Heart left ventricle (tissue), 13 donors: Measurements from ENCODE around the gene SMDT1.

Experiments used
- POLR2A ChIP-seq, 2 donors: fragments of 450-650 bp; IDR thresholded peaks; one replicate each; pipeline ENCODE4 v1.6.1; 2017; ENCODE audit warnings: antibody characterized with exemption in 2 of 2, mild to moderate bottlenecking in 2 of 2, moderate library complexity in 2 of 2
- TF ChIP-seq, protein P1 (sequence below), 12 donors: fragments of 200-600 bp; sonication (generic) in 4 of 12; IDR thresholded peaks; one replicate each; pipeline versions ENCODE4 v1.5.0 to v1.8.0; 2018 to 2022; ENCODE audit warnings: antibody characterized with exemption in 12 of 12, mild to moderate bottlenecking in 5 of 12
- donor health status: ischemic (EF 13 %, LVEDD 7.1; RV severe dilation, severe dysfunction).
- donor health status: DM: no; HTN: yes; CAD: no.
- donor health status: DM: no; HTN: no; CAD: no.
- donor health status: ischemic (EF 25% LVEDD 6.9; RV normal size, moderate dysfunction).
- donor health status: ischemic (EF 25% LVEDD 5.7; RV mildly dilated, moderate dysfunction).
- donor health status: ischemic (EF 35%, LVEDD 5.7; RV mildly dilated, moderate dysfunction).
- donor health status: nonischemic (EF 11% LVEDD 7.7; RV severe dilation, severe dysfunction).
- donor health status: DM: yes; HTN: yes; CAD: no.
- donor health status: PGD.
- donor health status: ischemic (EF 29% LVEDD 5.4; RV normal size, mild dysfunction).
- donor health status: nonischemic (EF 23%, LVEDD 6.1; RV moderate dilation, normal function).

DNA sequence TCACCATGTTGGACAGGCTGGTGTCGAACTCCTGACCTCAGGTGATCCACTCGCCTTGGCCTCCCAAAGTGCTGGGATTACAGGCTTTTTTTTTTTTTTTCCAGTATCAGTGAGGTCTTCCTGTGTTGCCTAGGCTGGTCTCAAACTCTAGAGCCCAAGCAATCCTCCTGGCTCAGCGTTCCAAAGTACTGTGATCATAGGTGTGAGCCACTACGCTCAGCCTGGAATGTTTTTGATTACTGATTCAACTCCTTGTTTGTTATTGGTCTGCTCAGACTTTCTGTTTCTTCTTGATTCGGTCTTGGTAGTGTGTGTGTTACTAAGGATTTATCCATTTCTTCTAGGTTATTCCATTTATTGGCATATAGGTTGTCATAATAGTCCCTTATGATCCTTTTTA lies 40.2 kb upstream of the SMDT1 start:
- TF ChIP-seq, protein P1, sequence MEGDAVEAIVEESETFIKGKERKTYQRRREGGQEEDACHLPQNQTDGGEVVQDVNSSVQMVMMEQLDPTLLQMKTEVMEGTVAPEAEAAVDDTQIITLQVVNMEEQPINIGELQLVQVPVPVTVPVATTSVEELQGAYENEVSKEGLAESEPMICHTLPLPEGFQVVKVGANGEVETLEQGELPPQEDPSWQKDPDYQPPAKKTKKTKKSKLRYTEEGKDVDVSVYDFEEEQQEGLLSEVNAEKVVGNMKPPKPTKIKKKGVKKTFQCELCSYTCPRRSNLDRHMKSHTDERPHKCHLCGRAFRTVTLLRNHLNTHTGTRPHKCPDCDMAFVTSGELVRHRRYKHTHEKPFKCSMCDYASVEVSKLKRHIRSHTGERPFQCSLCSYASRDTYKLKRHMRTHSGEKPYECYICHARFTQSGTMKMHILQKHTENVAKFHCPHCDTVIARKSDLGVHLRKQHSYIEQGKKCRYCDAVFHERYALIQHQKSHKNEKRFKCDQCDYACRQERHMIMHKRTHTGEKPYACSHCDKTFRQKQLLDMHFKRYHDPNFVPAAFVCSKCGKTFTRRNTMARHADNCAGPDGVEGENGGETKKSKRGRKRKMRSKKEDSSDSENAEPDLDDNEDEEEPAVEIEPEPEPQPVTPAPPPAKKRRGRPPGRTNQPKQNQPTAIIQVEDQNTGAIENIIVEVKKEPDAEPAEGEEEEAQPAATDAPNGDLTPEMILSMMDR (IDR thresholded peaks at IDR 0.05): no peak
- no peak for TF ChIP-seq POLR2A (IDR thresholded peaks at IDR 0.05)
